Activated T-helper 9 cell treated with anti-CD3 and anti-CD28 coated beads, Interleukin-2, amount 50 U/mL, for 16 hours (primary cell): Measurements from ENCODE around the gene CCT5.
A peak's percentile ranks its signal among the peaks of the same experiment; 100 is the strongest.

ENCODE experiments used
- DNase-seq: peaks from one replicate; pipeline ENCODE4 v3.0.0-alpha.2; 2020; ENCODE audit warnings: low read depth

Gene CCT5

DNA sequence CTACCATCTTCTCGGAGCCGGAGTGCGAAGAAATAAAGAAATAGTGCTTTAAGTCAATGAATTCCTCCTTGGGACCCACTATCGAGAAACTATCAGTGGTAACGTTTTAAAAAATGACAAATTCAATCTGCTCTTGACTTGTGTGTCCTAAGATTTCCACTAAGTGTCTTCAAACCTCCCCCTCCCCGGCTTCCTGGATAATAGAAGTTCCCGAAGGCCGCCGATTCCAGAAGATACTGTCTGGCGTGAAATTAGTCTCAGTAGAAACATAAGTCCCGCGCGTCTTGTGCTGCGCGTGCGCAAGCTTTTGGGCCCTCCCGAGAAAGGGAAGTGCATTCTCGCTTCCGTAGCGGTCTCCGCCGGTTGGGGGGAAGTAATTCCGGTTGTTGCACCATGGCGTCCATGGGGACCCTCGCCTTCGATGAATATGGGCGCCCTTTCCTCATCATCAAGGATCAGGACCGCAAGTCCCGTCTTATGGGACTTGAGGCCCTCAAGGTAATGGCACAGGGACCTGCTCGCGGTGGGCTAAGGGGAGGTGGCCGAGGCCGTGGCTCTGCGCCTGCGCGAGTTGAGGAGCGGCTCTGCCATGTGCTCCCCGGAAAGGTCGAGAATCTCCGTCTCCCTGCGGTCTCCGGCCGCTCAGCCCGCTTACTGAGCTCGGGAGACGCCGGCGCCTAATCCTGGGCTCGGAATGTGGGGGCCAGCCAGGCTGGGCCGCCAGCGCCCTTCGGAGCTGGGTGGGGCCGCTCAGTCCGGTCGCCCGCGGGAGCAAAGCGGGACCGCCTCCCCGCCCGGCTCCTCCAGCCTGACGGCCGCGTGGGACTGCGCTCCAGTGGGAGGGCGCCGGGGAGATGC lies at the start of gene CCT5:
TSS of gene CCT5 (plus strand) at position 333 of the 858 bp plus-strand sequence. CDS start at position 394, 61 bp downstream.
- DNase-seq = peak; percentile 84

GRCh38 chr5:10201223-10201868 lies 48.7 kb upstream of the CCT5 start:
- no peak for DNase-seq

- no peak for DNase-seq
These were observed 47.8 kb upstream of the CCT5 start for GRCh38 chr5:10202089-10202910.

- DNase-seq = no peak
These were observed 41.1 kb upstream of the CCT5 start for GRCh38 chr5:10209004-10209403.

DNA sequence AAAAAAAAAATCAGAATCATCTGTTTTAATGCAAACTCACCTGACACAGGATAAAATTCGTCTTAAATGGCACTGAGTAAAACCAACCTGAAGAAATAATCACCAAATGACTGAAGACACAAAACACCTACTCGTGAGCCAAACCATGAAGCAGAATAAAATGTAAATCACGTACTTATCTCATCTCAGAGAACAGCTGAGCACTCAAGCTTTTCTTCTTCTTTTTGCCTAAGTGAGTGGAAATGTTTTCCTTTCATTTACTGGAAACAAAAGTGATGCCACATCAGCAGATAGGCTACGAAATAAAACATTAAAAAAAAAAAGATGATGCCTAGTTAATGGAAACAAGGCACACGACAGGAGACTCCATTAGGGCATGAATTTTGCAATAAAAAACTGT lies 36.8 kb upstream of the CCT5 start:
- DNase-seq = no peak

- no peak for DNase-seq
These were observed 36.0 kb upstream of the CCT5 start for GRCh38 chr5:10214041-10214440.

DNA sequence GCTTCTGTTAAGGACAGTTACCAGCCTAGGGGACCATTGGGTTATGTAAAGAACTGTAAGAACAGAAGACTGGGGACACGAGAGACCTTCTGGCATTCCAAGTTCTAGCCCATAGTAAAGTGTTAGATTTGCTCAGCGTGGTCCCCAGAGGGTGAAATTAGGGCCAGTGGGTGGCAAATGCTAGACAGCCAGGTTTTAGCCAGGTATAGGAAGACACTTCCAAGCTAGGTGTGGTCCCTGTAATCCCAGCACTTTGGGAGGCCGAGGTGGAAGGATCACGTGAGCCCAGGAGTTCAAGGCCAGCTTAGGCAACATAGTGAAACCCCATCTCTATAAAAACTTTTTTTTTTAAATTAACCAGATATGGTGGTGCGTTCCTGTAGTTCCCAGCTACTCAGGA lies 34.7 kb upstream of the CCT5 start:
- no peak for DNase-seq

DNA sequence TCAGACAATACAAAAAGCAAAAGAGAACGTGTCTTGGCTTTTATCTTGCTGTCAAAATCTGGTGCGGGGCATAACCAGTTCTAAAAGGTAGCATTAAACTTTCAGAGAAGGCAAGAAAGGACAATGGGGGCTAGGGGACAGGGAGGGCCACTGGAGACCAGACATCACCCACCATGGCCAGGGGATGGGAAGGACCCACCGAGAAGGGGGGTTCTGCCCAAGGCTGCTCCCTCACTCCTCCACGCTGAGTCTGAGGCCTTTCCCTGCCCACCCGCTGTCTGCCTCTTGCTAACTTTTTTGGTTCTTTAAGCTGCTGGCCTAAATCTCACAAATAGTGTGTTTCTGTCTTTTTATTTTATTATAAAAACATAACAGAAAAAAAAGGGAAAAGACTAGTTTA lies 34.0 kb upstream of the CCT5 start:
- DNase-seq = no peak

DNA sequence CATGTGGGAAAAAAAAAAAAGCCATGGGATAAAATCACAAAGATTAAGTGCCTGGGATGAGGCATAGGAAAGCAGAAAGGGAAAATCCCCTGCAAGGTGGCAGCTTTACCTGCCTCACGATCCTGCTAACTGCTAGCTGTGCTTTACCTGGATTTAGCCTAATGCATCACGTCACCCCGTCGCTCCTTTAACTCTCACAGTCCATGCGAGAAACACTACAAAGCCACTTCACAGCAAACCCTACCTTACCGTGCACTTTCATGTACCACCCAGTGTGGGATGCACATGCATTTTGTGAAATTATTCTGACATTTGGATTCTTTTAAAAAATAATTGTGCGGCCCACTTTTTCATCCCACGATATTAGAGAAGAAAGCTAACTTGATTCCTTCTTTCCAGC lies 31.4 kb upstream of the CCT5 start:
- DNase-seq = no peak

- DNase-seq = no peak
These were observed 31.0 kb upstream of the CCT5 start for GRCh38 chr5:10219068-10219467.

- no peak for DNase-seq
These were observed 29.8 kb upstream of the CCT5 start for GRCh38 chr5:10220248-10220647.

DNA sequence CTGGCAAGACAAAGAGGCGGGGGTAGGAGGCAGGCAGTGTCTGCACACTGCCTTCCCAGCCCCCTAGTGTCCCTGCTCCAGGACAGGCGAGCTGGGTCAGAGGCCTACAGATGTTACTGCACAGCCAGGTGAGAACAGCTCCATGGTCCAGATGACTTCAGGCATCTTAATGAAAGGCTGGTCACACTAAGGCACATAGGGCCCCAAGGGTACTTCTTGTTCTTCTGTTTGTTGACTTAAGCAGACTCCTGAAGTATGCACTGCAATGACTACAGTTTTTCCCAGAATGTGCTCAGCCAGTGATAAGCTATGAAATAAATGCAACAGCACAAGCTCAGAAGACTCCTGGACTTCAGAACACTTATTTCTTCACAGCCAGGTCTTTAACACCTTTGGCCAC lies 27.8 kb upstream of the CCT5 start:
- no peak for DNase-seq

GRCh38 chr5:10227379-10227778 lies 22.7 kb upstream of the CCT5 start:
- DNase-seq = no peak

DNA sequence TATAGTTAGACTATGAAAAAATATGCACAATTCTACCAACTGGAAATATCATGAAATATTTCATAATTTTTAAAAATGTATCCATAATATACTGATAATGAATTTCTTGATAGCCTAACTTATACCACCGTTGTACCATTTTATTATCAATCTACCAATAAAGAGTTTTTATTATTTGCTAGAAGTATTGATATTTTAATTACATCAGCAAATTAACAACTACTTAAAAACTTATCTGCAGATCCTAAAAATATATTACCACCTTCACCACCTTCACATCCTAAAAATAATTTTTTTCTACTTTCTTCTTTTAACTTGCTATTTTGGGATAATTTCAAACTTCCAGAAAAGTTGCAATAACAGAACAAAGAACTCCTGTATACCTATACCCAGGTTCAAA lies 21.8 kb upstream of the CCT5 start:
- DNase-seq = no peak

GRCh38 chr5:10229306-10230048 lies 20.6 kb upstream of the CCT5 start:
- no peak for DNase-seq

DNA sequence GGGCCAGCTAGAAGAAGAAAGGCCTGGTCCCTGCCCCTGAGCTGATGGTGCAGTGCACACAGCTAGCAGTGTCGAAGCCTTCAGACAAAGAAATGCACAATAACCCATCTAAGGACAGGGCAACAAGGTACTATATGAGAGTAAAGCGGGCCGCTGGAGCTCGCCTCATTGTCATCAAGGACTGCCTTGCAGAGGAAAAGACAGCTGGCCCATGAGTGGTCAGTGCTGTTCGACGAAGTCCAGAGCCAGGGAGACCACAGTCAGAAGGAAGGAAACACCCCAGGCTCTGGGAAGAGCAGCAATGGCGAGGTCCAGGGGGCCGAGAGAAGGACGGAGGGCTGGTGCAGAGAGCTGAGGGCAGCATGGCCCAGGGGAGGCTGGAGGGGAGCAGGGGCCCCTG lies 17.7 kb upstream of the CCT5 start:
- DNase-seq = no peak

DNA sequence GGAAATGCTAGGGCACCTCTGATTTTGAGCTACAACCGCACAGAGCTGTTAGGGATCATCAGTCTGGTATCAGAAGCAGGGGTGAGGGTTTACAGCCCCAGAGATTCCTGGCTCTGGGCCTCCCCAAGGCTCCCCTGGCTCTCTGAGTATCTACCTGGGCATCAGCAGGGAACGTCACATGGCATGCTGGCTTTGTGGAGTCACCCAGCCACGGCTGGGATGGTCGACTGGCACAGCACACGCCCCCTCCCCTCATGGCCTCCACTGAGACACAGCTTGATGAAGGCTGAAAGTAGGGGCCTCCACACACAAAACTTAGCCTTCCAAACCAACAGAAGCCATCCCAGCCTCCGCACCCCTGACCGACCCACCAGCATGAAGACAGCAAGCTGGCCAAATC lies 17.1 kb upstream of the CCT5 start:
- DNase-seq = no peak

- DNase-seq = no peak
These were observed 16.6 kb upstream of the CCT5 start for GRCh38 chr5:10233505-10233904.

DNA sequence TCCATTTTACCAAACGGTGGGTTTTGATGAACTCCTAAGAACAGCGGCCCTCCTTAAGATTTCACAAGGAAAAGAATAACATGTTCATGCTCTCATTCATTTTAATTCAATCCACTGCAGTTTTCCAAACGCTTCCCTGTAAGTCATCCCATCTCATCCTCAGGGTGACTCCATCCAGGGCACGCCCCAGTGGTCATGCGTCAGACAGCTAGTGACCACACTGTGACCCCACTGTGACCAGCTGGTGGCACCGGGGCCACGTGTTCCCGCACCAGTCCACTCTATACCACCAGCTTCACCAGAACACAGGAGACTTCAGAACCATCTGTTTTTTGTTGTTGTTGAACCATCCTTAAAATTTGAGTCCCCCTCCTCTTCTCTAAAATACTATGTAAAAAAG lies 14.7 kb upstream of the CCT5 start:
- DNase-seq = no peak

- no peak for DNase-seq
These were observed 6.3 kb upstream of the CCT5 start for GRCh38 chr5:10243660-10244240.

GRCh38 chr5:10244342-10244944 lies 5.6 kb upstream of the CCT5 start:
- DNase-seq = no peak
